ENCODE data around the gene PAFAH1B2.

Gene PAFAH1B2

DNA sequence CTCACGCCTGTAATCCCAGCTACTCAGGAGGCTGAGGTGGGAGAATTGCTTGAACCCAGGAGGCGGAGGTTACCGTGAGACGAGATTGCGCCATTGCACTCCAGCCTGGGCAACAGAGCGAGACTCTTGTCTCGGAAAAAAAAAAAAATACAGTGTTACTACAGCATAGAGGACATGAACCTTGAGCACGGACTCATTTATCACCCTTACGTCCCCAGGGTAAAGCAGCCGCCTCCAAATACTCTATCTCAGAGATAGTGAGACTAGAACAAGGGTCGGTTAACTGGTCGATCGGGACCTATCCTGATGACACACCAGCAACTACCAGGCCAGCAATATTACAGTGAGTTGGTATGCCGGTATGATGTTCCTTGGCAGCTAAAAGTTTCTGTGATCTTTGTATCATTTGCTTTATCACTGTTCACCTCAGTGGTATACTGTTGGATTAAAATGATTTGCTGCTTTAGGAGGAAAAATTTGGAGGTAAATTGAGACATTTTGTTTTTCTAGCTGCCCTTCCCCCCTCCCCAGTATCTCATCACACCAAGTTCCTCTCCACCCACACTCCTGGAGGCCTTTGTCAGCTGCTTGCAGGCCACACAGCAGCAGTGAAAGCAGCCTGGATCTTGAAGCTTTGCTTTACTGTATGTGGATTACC, 27.4 kb downstream of the PAFAH1B2 start:
- TF ChIP-seq, protein P1, sequence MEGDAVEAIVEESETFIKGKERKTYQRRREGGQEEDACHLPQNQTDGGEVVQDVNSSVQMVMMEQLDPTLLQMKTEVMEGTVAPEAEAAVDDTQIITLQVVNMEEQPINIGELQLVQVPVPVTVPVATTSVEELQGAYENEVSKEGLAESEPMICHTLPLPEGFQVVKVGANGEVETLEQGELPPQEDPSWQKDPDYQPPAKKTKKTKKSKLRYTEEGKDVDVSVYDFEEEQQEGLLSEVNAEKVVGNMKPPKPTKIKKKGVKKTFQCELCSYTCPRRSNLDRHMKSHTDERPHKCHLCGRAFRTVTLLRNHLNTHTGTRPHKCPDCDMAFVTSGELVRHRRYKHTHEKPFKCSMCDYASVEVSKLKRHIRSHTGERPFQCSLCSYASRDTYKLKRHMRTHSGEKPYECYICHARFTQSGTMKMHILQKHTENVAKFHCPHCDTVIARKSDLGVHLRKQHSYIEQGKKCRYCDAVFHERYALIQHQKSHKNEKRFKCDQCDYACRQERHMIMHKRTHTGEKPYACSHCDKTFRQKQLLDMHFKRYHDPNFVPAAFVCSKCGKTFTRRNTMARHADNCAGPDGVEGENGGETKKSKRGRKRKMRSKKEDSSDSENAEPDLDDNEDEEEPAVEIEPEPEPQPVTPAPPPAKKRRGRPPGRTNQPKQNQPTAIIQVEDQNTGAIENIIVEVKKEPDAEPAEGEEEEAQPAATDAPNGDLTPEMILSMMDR (IDR thresholded peaks at IDR 0.05; ENCODE audit: extremely low read depth, insufficient read depth, missing control alignments): no peak
- DNase-seq (ENCODE audit: low spot score): no peak
- in situ Hi-C loops (cut with MboI; ENCODE audit: low pct_unique_long_range_greater_than_20kb, low sequenced_read_pairs, unreplicated experiment): no loop called here

DNA sequence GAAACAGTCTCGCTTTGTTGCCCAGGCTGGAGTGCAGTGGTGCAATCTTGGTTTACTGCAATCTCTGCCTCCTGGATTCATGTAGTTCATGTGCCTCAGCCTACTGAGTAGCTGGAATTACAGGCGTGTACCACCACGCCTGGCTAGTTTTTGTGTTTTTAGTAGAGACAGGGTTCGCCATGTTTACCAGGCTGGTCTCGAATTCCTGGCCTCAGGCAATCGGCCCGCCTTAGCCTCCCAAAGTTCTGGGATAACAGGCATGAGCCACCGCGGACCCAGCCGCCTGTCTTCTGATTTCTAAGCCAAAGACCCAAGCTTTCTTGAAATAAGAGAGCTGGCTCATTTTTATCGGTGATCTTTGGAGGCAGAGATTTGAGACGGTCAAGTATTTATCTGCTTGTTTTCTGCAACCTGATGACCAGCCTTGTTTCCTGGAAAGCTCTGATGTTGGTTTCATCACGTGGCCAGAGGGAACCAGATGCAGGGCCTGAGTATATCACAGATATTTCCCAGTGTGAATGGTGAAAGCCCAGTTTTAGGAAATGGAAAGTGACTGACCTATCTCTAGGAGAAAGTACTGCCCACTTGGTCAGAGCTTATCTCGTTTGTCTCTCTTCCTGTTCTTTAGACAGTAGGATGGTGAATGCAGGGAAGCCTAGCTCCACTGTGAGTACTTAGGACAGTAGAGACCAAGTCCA, 28.8 kb downstream of the PAFAH1B2 start:
- in situ Hi-C loops (cut with MboI; ENCODE audit: low pct_unique_long_range_greater_than_20kb, low sequenced_read_pairs, unreplicated experiment): no loop called here

DNA sequence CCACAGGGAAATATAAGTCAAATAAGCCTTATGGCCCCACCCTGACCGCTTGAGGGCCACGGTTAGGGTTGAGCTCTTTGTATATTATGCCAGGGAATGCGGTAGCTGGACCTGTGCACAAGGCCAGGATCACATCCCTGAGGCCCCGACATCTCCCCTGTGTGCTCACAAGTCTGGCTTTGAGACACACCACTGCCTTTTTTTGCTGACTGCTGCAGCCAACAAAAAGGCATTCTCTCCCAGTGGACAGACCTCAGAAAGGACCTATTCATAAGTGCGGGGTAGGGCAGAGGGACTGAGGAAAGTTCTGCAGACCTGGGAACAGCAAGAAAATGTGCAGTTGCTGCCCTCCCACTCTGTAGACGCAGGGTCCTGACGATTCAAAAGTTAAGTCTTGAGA, 31.0 kb downstream of the PAFAH1B2 start:
- in situ Hi-C loops (cut with MboI; ENCODE audit: low pct_unique_long_range_greater_than_20kb, low sequenced_read_pairs, unreplicated experiment): no loop called here
- TF ChIP-seq, protein P1 (IDR thresholded peaks at IDR 0.05; ENCODE audit: extremely low read depth, insufficient read depth, missing control alignments): no peak
- no peak for DNase-seq (ENCODE audit: low spot score)

More for the DNA sequence above, 28.8 kb downstream of the PAFAH1B2 start:
- DNase-seq (ENCODE audit: low spot score): no peak
- TF ChIP-seq, protein P1 (IDR thresholded peaks at IDR 0.05; ENCODE audit: extremely low read depth, insufficient read depth, missing control alignments): no peak

DNA sequence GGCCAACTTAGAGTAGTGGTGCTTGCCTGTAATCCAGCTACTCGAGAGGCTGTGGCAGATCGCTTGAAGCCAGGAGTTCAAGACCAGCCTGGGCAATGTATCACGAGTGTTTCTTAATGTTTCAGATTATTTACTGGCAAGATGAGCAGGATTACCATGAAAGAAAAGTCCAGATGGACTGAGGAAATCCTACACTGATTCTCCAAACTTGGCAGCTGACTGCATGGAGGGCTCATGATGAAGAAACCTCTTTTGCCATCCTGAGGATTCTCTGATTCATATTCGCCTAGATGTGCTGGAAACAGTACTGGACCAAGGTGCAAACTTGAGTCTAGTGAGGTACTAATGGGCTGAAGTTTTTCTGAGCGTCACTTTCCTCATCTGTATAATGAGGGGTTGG, 31.7 kb downstream of the PAFAH1B2 start:
- no peak for DNase-seq (ENCODE audit: low spot score)
- in situ Hi-C loops (cut with MboI; ENCODE audit: low pct_unique_long_range_greater_than_20kb, low sequenced_read_pairs, unreplicated experiment): no loop called here
- TF ChIP-seq, protein P1 (IDR thresholded peaks at IDR 0.05; ENCODE audit: extremely low read depth, insufficient read depth, missing control alignments): no peak

DNA sequence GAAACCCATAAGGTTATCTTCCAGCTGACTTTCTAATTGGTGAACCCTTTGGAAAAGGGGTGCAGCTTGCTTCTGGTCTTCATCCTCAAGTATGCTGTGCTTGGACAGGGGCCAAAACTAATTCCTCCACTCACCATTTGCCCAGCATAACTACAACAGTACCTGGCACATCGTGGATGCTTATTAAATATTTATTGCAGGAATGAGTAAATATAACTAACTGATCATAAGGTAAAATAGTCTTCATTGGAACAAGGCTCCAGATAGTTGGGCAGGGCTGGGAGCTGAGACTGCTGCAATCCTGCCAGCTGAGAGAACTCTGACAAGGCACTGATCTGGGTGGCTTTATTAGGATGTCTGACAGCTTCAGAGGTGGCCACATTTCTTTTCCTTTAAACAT, 32.1 kb downstream of the PAFAH1B2 start:
- TF ChIP-seq, protein P1 (IDR thresholded peaks at IDR 0.05; ENCODE audit: extremely low read depth, insufficient read depth, missing control alignments): no peak
- DNase-seq (ENCODE audit: low spot score): no peak
- in situ Hi-C loops (cut with MboI; ENCODE audit: low pct_unique_long_range_greater_than_20kb, low sequenced_read_pairs, unreplicated experiment): no loop called here

DNA sequence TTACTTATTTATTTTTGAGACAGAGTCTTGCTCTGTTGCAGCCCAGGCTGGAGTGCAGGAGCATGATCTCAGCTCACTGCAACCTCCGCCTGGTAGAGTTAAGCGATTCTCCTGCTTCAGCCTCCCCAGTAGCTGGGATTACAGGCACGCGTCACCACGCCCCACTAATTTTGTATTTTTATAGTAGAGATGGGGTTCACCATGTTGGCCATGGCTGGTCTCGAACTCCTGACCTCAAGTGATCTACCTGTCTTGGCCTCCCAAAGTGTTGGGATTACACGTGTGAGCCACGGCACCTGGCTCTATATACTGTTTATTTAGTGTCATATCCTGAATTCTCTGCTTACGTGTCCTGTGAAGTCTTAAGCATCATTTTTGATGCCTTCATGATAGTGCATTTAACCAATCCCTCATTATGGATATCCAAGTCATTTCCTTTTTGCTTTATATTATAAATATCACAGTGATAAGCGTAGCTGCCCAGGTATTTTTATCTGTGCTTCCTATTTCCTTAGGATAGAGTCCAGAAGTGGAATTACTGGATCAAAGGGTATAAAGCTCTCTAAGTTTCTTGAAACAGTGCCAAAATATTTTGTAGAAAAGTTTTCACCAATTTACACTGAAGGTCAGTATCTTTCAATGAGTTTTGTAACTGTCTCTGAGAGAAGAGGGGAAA, 33.6 kb downstream of the PAFAH1B2 start:
- no peak for DNase-seq (ENCODE audit: low spot score)
- in situ Hi-C loops (cut with MboI; ENCODE audit: low pct_unique_long_range_greater_than_20kb, low sequenced_read_pairs, unreplicated experiment): no loop called here
- TF ChIP-seq, protein P1 (IDR thresholded peaks at IDR 0.05; ENCODE audit: extremely low read depth, insufficient read depth, missing control alignments): no peak
